AG09319 (cell line): ENCODE data around the gene TBCEL.

Experiments used
- DNase-seq: peaks from one replicate; pipeline ENCODE4 v3.0.0-alpha.2; 2010; ENCODE audit warnings: low read depth; ENCODE audit errors: extremely low read depth
- TF ChIP-seq, protein P1 (sequence below): IDR thresholded peaks from 2 replicates; pipeline ENCODE4 v1.5.1; 2011; ENCODE audit warnings: low read depth, mild to moderate bottlenecking, inconsistent platforms, low read length, moderate library complexity

The TBCEL gene

DNA sequence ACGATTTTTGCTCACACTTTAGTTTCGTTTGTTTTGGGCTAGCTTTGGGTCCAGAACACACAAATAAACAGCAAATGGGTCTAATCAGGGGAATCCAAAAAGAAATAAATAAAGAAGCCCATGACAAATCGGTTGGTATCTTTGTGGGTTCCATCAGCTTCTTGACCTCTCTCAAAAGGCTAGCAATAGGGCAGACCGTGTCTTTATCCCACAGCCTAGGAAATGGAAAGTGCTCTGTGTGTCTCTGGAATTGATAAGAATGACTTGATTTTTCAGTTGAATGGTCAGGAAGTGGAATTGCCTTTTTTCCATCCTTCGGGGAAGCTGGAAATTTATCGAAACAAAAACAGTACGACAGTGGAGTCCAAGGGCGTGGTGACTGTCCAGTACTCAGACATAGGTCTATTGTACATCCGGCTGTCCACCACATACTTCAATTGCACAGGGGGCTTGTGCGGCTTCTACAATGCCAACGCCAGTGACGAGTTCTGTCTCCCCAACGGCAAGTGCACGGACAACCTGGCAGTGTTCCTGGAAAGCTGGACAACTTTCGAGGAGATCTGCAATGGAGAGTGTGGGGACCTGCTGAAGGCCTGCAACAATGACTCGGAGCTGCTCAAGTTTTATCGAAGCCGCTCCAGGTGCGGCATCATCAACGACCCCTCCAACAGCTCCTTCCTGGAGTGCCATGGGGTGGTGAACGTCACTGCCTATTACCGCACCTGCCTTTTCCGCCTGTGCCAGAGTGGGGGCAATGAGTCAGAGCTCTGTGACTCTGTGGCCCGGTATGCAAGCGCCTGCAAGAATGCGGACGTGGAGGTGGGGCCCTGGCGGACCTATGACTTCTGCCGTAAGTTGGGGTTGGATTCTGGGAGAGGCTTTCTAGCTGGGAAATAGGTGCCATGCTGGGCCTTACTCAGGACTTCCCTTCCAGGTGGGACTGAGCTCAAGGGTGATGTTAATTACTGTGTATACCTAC, 105.7 kb downstream of the TBCEL start:
- DNase-seq: no peak

DNA sequence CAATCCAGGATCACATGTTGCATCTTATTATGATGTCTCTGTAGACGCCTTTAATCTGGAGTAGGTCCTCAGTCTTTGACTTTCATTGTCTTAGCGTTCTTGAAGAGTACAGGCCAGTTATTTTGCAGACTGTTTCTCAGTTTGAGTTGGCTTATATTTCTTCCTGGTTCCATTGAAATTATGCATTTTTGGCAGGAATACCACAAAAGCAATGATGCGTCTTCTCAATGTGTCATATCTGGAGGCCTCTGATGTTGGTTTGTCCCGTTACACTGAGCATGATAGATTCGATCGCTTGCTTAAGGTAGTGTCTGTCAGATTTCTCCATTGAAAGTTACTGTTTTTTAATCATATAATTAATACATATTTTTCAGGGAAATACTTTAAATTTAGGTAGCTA, 107.8 kb downstream of the TBCEL start:
- TF ChIP-seq, protein P1, sequence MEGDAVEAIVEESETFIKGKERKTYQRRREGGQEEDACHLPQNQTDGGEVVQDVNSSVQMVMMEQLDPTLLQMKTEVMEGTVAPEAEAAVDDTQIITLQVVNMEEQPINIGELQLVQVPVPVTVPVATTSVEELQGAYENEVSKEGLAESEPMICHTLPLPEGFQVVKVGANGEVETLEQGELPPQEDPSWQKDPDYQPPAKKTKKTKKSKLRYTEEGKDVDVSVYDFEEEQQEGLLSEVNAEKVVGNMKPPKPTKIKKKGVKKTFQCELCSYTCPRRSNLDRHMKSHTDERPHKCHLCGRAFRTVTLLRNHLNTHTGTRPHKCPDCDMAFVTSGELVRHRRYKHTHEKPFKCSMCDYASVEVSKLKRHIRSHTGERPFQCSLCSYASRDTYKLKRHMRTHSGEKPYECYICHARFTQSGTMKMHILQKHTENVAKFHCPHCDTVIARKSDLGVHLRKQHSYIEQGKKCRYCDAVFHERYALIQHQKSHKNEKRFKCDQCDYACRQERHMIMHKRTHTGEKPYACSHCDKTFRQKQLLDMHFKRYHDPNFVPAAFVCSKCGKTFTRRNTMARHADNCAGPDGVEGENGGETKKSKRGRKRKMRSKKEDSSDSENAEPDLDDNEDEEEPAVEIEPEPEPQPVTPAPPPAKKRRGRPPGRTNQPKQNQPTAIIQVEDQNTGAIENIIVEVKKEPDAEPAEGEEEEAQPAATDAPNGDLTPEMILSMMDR: no peak
- no peak for DNase-seq

More for the DNA sequence above, 105.7 kb downstream of the TBCEL start:
- TF ChIP-seq, protein P1: no peak

DNA sequence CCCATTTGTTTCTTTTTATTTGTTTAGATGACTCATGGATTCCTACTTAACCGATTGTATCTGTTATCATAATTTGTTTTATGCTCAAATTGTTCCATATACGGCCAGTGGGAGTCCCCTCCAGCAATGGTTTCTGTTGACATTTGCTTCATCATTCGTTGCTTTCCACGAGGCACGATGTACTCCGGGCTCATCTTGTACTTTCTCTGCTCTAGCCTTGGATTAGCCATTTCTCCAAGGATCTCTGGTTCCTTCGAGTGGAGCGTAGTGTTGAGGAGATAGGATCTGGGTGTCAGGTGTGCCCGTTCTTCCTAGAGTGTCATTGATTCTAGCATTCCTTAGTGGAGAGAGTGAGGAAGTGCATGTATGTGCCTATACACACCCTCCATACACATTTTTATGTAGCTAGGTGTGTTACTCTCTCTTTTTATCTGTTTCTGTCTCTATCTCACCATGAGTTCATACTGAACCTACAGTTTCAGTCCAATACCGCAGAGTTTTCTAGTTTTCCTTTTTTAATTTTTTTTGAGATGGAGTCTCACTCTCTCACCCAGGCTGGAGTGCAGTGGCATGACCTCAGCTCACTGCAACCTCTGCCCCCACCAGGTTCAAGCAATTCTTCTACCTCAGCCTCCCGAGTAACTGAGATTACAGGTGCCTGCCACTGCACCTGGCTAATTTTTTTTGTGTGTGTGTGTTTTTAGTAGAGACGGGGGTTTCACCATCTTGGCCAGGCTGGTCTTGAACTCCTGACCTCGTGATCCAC, 108.5 kb downstream of the TBCEL start:
- TF ChIP-seq, protein P1: no peak

DNA sequence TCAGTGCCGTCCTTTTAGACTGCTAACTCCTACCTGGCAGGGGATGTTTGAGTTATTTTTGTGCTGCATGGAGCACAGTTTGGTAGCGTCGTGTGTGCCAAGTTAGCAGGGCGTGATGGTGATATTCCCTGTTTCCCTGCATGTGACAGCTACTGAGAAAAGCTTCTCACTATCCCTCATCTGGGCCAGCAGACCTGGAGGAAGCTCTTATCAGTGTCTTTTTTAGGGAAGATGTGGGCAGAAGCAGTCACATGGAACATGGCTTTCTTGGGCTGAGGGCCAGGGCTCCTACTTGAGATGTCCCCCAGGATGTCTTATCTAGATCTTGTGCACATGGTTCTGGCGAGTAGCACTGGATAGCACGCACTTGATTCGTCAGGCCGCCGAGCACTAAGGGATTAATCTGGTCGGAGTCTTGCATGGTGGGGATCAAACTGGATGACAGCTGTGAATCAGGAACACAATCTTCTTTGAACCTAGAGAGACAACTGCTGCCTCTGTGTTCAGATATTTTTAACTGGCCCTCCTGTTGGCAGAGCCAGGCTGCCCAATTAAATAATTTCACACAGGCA, 110.9 kb downstream of the TBCEL start:
- TF ChIP-seq, protein P1: no peak
- DNase-seq: no peak

More for the DNA sequence above, 108.5 kb downstream of the TBCEL start:
- DNase-seq: no peak

DNA sequence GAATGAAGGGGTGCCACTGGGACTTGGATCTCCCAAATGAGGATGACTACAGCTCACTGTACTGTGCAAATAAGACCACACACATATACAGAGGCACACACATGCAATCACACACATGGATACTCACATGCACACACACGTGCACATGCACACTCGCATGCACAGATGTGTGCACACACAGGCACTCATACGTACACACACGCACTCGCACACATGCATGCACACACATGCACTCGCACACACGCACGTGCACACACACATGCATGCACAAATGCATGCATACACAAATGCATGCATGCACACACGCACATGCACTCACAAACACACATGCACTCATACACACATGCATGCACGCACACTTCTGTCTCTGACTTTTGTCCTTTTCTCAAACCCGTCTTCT, 113.1 kb downstream of the TBCEL start:
- no peak for DNase-seq
- TF ChIP-seq, protein P1: no peak

DNA sequence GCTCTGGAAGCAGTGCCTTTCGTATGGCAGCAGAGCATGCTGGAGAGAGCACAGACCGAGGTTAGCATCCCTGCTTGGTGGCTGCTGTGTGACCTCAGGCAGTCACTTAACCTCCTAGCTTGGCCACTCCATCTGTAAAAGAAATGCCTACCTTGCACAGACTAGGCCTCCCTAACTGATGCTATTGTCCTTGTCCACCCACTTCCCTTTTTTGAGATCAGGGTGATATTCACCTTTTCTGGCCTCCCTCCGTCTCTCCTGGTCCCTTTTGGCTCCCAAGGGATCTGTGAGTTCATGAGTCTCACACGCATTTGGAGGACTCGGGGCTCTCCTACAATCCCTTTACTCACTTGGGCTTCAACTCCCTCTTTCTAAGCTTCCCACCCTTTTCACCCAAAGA, 114.4 kb downstream of the TBCEL start:
- DNase-seq: no peak
- TF ChIP-seq, protein P1: no peak
